Effector CD8-positive, alpha-beta T cell (primary cell): ENCODE measurements around the gene ATP13A1.

Source experiments
- DNase-seq: peaks from one replicate; lab custom pipeline; 2025; lab: John Stamatoyannopoulos, UW

ATP13A1 gene

DNA sequence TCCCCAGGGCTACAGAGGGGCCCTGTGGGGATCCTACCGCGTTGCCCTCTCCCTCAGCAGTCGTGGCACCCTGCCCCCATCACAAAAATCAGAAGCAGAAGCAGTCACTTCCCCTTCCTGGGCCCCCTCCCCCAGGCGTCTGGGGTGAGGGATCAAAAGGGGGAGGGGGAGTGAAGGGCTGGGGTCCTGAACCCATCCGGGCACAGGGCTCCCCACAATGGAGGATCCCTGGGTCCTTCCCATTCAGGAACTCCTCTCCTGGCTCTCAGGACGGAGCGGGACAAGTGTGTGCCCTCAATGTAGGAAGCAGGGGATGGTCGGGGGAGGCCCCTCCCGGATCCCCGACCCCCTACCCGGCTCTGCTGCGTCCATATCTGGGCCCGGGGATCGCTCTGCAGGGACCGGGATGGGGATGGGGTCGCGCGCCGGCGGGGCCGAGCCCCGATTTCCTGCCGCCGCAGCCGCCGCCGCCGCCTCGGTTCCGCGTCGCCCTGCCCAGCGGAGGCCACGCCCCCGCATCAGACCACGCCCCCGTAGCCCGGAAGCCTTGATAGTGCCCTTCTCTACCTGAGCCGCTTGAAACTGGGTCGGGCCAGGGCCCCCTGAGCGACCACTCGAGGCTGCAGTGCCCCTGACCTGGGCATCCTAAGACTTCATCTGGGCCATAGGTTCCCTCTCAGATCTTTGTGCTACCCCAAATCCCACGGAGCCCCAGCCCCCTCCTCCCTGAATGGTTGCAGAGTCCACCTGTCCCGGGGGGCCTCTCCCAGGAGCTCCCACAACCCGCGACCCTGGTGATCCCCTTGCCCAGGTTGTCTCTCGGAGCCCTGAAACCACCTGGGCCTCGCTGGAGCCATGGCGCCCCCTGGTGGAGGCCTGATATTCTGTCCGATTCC, 20.1 kb downstream of the ATP13A1 start, which contains the start of gene GMIP:
Gene GMIP, minus strand, starts transcription at position 500 of the 896 bp plus-strand sequence. Its CDS starts 128 bp downstream, at position 372.
- DNase-seq, result peak; percentile 82

DNA sequence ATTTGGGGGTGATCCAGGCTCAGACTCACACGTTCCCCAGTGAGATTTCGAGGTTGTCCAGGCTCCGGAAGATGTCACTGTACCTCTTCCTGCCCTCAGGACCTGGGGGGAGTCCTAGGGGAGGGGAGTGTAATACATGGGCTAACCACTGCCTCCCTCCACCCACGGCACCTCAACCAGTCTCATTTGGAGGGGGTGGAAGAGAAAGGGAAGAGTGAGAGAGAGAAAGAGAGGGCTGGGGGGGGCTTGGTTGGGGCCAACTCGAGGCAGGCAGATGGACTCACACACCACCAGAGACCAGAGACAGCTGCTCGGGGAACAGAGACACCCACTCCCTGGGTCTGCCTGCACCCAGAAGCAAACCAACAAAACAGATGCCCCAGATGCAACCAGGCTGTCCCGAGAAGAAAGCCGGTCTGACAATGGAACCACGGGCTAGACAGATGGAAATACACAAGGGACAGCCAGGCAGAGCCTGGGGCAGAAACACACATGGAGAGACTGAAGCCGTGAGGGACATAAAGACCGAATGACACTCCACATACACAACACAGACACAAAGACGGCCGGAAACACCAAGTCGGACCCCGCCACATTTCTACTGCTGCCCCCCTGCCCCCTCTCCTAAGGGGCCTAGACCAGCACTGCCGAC, 20.8 kb downstream of the ATP13A1 start:
- no peak for DNase-seq

DNA sequence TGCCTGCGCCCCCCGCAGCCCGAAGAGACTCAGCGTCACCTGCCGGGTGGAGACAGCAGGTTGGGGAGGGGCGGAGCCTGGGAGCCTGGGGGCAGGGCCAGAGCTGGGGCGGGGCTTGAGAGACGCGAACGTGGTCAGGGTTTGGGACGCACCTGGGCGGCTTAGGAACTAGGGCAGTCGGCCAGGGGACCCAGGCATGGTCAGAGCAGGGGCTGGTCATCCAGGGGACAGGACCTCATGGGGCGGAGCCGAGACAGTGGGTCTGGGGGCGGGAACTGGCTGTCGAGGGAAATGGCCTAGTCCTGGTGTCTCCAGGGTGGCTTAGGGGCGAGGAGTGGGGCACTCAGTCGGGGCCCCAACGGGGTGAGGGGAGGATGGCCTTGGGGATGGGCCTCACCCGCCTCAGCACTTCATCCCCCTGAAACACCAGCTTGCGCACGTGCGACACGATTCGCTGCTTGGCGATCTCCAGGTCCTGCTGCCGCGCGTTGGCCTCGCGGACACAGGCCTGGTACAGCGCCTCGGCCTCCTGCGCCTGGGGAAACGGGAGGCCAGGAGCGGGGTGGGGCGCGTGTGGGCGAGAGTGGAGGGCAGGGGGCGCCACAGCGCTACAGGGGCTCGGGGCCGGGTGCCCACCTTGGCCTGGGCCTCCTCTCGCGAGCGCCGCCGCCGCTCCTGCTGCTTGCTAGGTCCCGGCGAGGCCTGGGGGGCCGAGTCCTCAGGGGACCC, 25.8 kb downstream of the ATP13A1 start:
- DNase-seq, result no peak

DNA sequence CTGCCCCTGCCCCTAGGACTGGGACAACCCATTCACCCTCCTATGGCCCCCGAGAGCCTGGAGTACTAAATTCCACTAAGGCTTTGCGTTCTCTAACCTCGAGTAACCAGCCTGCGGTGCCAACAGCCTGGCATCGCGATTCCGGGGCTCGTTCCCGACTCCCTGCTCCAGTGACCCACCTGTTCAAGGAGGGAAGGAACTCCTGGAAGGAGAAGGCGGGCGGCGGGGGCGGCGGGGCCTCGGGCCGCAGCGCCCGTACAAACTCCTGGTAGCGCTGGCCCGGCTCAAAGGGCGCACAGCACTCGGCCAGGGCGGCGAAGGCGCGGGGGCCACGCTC, 26.3 kb downstream of the ATP13A1 start:
- DNase-seq, result no peak

DNA sequence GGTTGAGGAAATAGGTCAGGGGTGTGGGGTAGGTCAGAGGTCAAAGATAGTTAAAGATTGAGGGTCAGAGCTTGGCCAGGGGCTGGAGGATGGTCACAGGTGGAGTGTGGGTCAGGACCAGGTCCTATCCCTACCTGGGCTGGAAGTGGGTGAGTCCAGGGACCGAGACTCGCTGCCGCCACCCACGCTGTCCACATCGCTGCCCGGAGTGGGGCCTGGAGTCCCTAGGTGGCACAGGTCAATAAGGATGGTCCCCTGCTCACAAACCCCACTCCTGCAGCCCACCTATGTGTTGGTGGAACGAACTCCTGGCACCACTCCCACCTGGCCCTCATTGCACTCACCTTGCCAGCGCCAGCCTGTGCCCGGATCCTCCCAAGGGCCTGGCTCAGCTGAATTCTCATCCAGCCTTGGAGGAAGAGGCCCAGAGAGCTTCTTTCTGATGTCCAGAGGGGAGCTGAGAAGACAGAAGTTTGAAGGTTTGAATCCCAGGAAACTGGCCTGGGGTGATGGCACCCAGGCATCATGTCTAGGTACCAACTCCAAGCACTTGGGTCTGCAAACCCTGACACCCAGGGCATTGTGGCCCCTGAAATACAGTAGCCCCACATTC, 26.8 kb downstream of the ATP13A1 start:
- no peak for DNase-seq

DNA sequence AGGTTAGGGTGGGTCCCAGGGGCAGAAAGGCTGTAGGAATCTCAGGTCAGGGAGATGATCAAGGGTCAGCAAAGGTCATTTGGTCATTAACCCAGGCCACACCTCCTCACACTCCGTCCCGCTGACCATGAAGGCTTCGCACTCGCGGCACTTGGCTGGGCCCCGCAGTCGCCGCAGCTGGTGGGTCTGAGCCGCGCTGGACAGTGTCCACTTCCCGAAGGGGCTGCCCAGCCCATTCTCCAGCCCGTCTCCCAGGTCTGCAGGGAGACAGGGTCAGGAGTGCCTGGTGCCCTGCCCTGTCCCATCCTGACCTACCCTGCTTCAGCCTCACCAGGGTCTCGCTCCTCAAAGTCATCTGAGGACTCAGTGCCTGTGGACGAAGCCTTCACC, 28.2 kb downstream of the ATP13A1 start:
- no peak for DNase-seq

DNA sequence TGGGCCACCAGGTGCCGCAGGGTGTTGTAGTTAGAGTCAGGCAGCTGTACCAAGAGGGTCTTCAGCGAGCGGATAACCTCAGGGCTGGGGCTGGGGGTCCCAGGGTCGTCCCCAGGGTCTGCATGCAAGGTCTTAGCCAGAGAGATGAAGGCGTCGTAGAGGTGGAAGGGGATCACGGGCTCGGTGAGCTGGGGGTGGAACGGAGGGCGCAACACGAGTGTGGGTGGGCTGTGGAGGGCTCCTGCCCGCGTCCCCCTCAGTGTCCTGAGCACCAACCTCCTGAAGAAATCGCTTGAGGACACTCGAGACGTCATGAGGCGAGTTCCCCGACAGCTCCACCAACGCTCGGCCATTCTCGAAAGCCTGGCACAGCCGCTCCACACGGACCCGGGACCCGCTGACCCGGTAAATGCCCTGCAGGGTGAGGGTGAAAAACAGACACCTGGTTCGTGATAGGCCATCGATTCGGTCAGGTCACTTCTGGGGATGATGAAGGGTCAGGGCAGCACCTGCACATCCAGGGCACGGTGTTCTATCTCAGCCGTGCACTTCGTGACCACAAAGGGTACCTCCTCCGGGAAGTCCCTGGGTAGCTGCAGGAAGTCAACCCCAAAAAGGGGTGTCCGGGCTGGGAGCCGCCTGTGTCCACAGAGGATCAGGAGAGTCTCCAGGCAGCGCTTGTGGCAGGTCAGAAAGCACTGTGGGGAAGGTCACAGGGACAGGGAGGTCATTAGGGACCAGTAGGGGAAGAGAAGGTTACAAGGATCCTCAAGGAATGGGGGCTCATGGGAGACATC, 28.8 kb downstream of the ATP13A1 start:
- DNase-seq, result no peak

DNA sequence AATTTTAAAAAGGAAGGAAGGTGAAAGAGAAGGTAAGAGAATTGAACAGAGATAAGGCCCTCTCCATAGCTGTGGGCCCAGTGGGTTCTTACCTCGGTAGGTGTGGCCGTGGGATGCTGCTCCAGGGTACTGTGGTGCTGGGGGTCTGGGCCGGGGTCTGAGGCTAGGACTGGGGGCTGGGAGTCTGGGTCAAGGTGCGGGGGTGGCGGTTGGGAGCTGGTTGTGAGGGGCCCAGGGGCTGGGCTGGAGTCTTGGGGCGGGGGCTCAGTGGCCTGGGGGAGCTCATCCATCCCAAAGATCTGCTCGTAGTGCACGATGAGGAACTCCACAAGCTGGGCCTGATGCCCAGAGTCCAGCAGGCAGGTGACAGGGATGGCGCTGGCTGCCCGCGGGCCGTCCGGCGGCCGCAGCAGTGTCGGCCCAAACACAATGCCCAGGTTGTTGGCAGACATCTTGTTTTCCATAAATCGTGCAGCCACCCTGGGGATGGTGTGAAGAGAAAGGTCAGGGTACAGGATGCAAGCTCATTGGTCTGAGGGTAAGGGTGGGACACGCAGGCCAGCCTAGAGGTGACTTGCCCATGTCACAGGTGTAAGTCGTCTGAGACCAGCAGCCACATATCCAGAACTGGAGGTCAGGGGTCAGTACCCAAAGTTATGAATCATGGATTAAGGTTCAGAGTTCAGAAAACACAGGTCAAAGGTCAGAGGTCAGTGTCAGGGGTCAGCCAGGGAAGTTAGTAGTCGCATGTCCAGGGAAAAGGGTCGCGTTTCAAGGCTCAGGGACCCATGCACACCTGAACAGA, 29.6 kb downstream of the ATP13A1 start:
- DNase-seq, result no peak

DNA sequence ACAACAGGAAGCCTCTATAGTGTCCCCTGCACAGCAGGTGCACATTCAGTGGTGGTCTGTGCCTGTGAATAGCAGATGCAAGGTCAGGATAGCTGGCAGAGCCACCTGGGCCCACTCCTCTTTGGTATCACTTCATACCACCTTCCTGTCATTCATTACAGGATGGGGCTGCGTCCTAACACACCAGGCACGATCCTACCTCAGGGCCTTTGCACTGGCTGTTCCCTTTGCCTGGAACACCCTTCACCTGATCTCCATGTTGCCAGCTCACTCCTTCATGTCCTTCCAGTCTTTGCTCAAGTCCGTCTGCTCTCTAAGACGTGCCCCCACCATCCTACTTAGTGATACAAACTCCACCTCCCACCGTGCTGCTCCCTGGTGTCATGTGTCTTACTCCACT, 30.8 kb downstream of the ATP13A1 start:
- no peak for DNase-seq

DNA sequence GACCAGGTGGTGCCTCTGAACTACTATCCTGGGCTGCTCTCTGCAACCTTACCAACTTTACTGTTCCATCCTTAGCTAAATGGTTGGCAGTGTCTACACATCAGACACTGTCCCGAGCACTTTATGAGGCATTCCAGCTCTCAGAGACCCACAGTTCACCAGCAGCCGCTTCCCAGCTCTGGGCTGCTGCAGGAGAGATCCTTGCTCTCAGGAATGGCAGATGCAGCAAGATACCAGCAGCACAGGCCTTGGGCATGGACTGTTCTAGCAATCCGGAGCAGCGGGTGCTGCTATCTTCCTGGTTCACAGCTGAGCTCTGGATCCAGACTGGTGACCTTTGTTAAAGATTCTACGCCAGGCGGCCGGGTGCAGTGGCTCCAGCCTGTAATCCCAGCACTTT, 32.1 kb downstream of the ATP13A1 start:
- DNase-seq, result no peak

DNA sequence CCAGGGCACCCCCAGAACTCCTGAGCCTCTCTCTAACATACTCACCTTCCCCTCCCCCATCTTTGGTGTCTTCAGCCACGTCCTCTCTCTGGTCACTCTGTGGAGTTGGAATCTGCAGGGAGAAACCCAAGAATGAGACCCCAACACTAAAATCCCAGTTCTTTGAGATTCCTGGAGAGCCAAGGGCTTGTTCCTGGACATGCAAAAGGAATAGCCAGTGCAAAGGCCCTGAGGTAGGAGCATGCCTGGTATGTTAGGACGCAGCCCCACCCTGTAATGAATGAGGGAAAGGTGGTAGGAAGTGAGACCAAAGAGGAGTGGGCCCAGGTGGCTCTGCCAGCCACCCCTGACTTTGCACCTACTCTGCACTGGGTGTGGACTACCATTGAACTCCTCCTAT, 33.0 kb downstream of the ATP13A1 start:
- DNase-seq, result no peak

DNA sequence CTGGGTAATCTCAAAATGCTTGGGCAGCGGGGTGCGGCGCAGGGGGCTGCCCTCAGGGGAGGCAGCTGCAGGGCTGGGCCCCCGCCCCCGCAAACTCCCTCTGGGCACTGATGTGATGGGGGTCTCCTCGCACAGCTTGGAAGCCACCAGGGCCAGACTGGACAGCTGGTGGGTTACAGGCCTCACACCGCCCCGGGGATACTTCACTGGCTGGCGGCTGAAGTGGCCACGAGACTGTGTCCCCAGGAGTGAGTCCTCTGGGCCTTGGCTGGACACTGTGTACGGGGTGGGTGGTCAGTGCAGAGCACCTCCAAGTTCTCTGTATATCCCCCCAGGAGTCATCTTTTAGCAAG, 33.4 kb downstream of the ATP13A1 start:
- no peak for DNase-seq

DNA sequence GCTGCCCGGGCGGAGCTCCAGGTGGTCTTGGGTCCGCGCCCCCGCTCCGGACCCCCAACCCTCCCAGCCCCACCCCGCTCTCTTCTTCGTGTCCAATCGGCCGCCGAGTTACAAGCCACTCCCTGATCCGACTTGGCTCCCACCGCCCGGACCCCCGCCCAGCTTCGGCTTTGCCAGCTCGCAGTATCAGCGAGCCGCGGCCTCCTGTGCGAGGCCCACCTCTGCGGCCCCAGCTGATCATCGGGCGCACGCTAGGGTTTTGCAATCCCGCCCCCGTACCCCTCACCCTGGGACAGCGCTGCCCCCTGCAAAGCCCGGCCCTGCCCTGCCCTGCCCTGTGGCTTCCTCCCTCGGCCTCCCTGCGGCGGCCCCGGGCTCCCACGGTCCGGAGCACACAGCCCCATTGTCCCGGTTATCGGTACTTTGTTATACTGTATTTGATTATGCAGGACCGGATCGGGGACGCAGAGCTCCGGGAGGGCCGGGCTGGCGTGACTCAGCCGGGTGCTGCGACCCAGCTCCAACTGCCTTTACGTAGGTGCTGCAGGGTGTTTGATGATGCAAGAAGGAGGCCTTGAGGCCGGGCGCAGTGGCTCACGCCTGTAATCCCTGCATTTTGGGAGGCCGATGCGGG, 34.9 kb downstream of the ATP13A1 start:
- peak; percentile 11 for DNase-seq

DNA sequence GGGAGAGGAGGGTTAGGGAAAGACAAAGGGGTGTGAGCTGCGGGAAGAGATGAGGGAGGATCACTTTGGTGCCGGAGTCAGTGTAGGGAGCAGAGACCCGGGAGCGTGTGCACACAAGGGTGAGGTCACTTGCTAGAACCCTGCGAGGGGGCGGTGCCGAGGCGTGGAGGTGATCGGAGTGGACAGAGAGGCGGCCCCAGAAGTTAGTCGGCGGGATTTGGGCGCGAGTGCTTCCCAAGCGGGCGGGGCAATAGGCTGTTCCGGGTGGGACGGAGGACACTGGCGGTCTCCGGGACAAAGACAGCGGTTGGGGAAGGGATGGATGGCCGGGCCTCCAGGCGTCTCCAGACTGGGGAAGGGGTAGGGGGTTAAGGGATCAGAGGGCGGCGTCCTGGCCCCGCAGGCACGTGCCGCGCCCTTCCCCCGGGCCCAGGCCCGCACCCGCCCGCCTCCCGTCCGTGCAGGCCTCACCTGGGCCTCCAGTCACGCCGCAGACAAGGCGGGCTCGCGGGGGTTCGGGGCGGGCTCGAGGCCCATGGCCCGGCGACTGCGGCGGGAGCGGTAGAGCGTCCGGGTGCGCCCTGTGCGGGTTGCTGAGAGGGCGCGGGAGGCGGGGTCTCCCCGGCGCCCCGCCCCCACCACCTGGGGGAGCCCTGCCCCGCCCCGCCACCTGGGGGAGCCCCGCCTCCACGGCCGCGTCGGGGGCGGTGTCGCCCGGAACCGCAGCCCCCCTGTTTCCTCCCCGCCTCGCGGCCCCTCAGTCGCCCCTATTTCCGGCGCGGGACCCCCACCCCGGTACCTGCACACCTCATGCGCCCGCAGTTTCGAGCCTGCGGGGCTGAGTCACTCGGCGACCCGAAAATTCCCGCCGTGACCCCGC, 35.6 kb downstream of the ATP13A1 start, which contains the start of gene LPAR2:
Gene LPAR2, minus strand, starts transcription at position 600 of the 880 bp plus-strand sequence. CDS start 945 bp downstream, outside the sequence.
- peak; percentile 72 for DNase-seq

DNA sequence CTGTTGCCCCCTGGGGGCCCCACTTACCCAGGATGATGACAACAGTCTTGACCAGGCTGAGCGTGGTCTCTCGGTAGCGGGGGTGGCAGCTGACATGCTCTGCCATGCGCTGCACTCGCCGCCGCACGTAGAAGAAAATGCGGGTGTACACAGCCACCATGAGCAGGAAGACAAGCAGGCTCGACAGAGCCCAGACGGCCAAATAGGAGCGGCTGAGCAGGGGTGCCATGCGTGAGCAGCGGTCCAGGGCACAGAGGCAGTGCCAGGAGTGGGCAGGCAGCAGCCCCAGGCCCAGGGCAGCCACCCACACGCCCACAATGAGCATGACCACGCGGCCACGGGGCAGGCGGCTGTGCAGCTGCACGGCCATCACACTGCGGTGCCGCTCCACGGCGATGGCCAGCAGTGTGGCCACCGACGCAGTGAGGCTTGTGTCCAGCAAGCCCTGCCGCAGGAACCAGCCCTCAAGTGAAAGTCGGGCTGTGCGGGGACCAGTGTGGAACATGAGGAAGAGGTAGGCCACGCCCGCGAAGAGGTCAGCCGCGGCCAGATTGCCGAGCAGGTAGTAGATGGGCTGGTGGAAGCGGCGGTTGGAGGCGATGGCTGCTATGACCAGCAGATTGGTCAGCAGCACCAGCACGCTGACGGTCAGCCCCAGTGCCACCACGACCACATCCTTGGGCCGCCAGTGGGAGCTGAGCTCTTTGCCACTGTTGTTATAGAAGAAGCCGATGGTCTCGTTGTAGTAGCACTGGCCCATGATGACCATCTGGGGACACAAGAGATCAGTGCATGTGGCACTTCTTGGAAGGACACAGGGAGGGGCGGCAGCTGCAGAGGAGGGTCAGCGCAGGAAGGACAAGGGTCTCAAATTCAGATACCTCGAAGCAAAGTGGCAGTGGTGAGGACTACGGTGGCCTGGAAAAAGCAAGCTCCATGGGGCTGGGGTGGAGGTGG, 36.7 kb downstream of the ATP13A1 start:
- DNase-seq, result no peak

DNA sequence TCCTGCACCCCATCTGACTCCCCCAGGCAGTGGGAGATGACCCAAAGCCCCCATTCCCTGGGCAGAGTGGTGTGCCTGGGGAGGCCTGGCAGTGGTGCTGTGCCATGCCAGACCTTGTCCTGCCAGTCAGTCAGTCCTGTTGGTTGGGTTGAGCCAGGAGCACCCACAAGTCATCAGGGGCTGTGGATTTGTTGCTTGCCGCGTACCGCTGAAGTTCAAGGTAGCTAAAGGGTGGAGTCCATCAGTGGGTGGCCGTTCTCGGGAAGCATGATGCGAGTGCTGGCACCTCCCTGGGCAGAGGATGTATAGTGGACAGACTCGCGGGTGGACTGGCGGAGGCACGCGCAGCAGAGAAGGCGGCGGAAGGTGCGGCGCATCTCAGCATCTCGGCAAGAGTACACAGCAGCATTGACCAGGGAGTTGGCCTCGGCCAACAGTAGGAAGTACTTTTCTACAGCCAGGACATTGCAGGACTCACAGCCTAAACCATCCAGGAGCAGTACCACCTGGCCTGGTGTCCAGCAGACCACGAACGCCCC, 39.4 kb downstream of the ATP13A1 start:
- DNase-seq, result no peak

DNA sequence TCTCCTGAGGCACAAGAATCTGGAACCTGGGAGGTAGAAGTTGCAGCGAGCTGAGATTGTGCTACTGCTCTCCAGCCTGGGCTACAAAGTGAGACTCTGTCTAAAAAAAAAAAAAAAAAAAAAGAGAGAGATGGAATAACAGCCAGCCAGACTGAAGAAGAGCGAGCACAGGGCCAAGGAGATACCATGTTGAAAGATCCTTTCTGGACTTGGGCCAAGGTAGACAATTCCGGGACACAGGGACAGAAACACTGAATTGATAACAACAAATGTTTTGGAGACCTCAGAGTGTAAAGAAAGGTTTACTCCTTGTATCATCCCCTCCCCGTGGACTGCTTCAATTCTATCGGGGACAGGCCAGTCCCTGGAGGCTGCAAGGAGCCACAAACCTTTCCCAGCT, 40.1 kb downstream of the ATP13A1 start:
- no peak for DNase-seq

DNA sequence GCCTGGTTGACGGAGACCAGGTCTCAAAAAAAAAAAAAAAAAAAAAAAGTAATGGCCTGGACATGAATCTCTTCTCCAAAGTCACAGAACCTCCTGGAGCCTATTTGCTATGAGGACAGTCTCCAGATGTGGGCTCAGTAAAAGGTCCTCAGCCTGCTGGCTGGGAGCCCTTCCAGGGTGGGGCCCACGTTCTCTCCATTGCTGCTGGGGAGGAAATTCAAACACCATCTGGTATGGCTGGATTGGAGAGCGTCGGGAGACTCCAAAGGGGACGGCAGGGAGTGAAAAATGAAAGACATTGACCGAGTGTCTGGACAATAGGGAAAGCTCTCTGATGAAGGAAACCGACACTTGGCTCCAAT, 43.6 kb downstream of the ATP13A1 start:
- DNase-seq, result no peak
